ENCODE results near the gene ZIC2. TPM values are rescaled to one million over a fixed set of nuclear protein-coding genes. Genes with fewer than 3 reads are reported as not detected.

ZIC2 gene
- total RNA-seq, 1 donor from 2014 or later = 21.9 TPM

DNA sequence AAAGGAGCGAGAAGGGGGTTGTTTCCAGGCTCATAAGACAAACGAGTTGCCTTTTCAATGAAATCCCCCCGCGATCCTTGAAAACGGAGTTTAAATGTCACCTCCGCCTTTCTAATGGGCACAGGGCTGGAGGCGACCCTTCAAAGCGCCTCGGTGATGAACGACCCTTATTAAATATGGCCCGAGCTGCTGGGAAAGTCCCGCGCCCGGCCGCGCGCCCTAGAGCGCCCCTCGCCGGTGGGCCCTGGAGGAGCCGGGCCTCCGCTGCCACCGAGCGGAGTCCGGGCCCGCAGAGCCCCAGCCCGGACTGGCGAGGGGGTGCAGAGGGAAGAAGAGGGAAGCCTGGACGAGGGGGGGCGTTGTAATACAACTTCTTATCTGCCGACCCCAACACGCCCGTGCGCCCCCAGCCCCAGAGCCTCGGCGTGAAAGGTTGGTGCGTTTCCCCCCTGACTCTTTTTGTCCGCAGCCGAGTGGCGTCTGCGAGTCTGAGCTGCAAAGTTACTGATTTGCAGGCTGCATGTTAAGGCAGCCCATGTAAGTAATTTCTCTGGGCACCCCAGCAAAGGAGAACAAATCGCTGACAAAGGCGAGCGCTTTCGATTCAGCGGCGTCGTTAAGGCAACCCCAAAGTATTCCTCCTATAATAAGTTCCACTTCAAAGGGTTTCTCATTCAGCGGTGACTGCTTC, 21.9 kb upstream of the ZIC2 start:
- no peak for DNase-seq
- Mint-ChIP-seq H3K27ac (ENCODE audit: unreplicated experiment) (no peak overlapping the region), H3K4me3 (ENCODE audit: unreplicated experiment) (peak overlapping the region; percentile 83), H3K4me1 (ENCODE audit: low read depth, unreplicated experiment) (peaks cover 20% of the 10 kb centered on the region), H3K27me3 (ENCODE audit: unreplicated experiment) (peaks cover 24% of the 10 kb centered on the region), H3K36me3 (ENCODE audit: unreplicated experiment) (no peaks in the 10 kb centered on the region), H3K9me3 (ENCODE audit: unreplicated experiment) (peaks cover 2% of the 10 kb centered on the region)
- peak; percentile 29 for TF ChIP-seq CTCF (IDR thresholded peaks at IDR 0.05; ENCODE audit: partially characterized antibody, unreplicated experiment)

- Mint-ChIP-seq H3K36me3 (ENCODE audit: unreplicated experiment) (no peaks in the 10 kb centered on the region), H3K4me3 (ENCODE audit: unreplicated experiment) (no peak overlapping the region), H3K27me3 (ENCODE audit: unreplicated experiment) (peaks cover 22% of the 10 kb centered on the region), H3K9me3 (ENCODE audit: unreplicated experiment) (peaks cover 2% of the 10 kb centered on the region), H3K4me1 (ENCODE audit: low read depth, unreplicated experiment) (peaks cover 22% of the 10 kb centered on the region), H3K27ac (ENCODE audit: unreplicated experiment) (no peak overlapping the region)
- no peak for TF ChIP-seq CTCF (IDR thresholded peaks at IDR 0.05; ENCODE audit: partially characterized antibody, unreplicated experiment)
- DNase-seq = no peak
These were observed 20.8 kb upstream of the ZIC2 start for GRCh38 chr13:99960663-99961311.

- Mint-ChIP-seq H3K9me3 (ENCODE audit: unreplicated experiment) (peaks cover 2% of the 10 kb centered on the region), H3K4me1 (ENCODE audit: low read depth, unreplicated experiment) (peaks cover 26% of the 10 kb centered on the region), H3K4me3 (ENCODE audit: unreplicated experiment) (no peak overlapping the region), H3K27me3 (ENCODE audit: unreplicated experiment) (peaks cover 18% of the 10 kb centered on the region), H3K27ac (ENCODE audit: unreplicated experiment) (no peak overlapping the region), H3K36me3 (ENCODE audit: unreplicated experiment) (no peaks in the 10 kb centered on the region)
- TF ChIP-seq CTCF (IDR thresholded peaks at IDR 0.05; ENCODE audit: partially characterized antibody, unreplicated experiment) = no peak
- no peak for DNase-seq
These were observed 19.9 kb upstream of the ZIC2 start for GRCh38 chr13:99961636-99962035.

DNA sequence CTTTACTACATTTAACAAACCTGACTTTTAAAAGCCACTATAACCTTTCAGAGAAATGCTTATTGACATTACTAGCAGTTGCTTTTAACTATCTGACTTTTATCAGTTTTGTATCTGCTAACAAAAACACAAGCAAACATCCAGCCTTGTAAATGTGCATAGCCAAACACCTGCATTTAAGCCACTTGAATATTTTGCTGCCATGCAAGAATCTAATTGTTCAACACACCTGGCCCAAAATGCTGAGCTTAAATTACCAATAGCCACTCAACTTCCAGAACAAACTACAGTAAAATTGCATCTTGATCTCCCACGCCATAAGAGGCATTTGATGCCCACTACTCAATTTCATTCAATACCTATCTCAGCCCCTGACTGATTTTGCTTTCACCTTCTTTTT, 19.3 kb upstream of the ZIC2 start:
- TF ChIP-seq CTCF (IDR thresholded peaks at IDR 0.05; ENCODE audit: partially characterized antibody, unreplicated experiment) = no peak
- Mint-ChIP-seq H3K27me3 (ENCODE audit: unreplicated experiment) (peaks cover 16% of the 10 kb centered on the region), H3K4me1 (ENCODE audit: low read depth, unreplicated experiment) (peaks cover 26% of the 10 kb centered on the region), H3K9me3 (ENCODE audit: unreplicated experiment) (peaks cover 2% of the 10 kb centered on the region), H3K27ac (ENCODE audit: unreplicated experiment) (no peak overlapping the region), H3K36me3 (ENCODE audit: unreplicated experiment) (no peaks in the 10 kb centered on the region), H3K4me3 (ENCODE audit: unreplicated experiment) (no peak overlapping the region)
- DNase-seq = no peak

DNA sequence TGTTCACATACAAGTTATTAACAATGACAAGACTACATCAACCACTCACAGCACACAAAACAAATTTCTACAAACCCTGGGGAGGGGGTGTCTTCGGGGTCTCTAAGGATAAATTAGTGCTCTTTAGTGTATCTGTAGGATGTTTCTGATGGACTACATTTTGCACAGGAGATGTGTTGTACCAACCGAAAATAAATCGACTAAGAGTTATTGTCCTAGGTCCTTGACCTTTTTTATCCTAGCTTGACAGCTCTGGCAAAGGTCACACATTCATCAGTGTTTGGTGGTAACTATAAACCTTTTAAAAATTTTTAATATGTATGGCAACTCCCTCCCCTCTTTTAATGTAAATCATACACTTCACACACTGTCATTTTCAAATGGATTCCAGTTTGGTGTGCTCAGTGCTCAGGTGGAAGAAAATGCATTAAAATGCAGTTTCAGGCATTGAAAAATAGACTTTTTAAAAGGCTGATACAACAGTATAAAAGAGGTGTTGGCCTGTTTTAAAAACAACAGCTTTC, 17.7 kb upstream of the ZIC2 start:
- H3K36me3 Mint-ChIP-seq (ENCODE audit: unreplicated experiment) = no peaks in the 10 kb centered on the region
- H3K4me1 Mint-ChIP-seq (ENCODE audit: low read depth, unreplicated experiment) = peaks cover 15% of the 10 kb centered on the region
- no peak overlapping the region for H3K4me3 Mint-ChIP-seq (ENCODE audit: unreplicated experiment)
- no peak overlapping the region for H3K27ac Mint-ChIP-seq (ENCODE audit: unreplicated experiment)
- no peak for DNase-seq
- TF ChIP-seq CTCF (IDR thresholded peaks at IDR 0.05; ENCODE audit: partially characterized antibody, unreplicated experiment) = no peak
- H3K9me3 Mint-ChIP-seq (ENCODE audit: unreplicated experiment) = peaks cover 3% of the 10 kb centered on the region
- H3K27me3 Mint-ChIP-seq (ENCODE audit: unreplicated experiment) = peaks cover 5% of the 10 kb centered on the region
